Neural cell (in vitro differentiated cells): ENCODE measurements around the gene TFRC. TPM values are rescaled to one million over a fixed set of nuclear protein-coding genes. Genes with fewer than 3 reads are reported as not detected.

ENCODE experiments used
- H2AFZ ChIP-seq: fragments of 200-600, 300-800 bp; sonication (generic), shearing (Covaris generic); 2 replicates; pipeline ENCODE4 v1.6.0; 2014; ENCODE audit warnings: low read depth, mild to moderate bottlenecking, antibody characterized with exemption, low read length, moderate library complexity
- H3F3A ChIP-seq: fragments of 200-600 bp; shearing (Covaris generic); 2 replicates; pipeline ENCODE4 v1.6.1; 2016; ENCODE audit warnings: mild to moderate bottlenecking, moderate library complexity, mixed read lengths, antibody characterized with exemption, low read length; ENCODE audit not compliant: insufficient read depth, poor library complexity, severe bottlenecking
- H3K27ac ChIP-seq: fragments of 200-600, 300-800 bp; sonication (generic), shearing (Covaris generic); 2 replicates; pipeline ENCODE4 v1.5.1; 2014; ENCODE audit warnings: mild to moderate bottlenecking, low read length, moderate library complexity
- H3K27me3 ChIP-seq: fragments of 300-800, 200-600 bp; sonication (generic), shearing (Covaris generic); 2 replicates; pipeline ENCODE4 v1.6.0; 2014; ENCODE audit warnings: mild to moderate bottlenecking, low read depth, low read length, moderate library complexity; ENCODE audit not compliant: insufficient read depth
- H3K36me3 ChIP-seq: fragments of 300-800, 200-600 bp; sonication (generic), shearing (Covaris generic); 2 replicates; pipeline ENCODE4 v1.5.1; 2014; ENCODE audit warnings: mild to moderate bottlenecking, antibody characterized with exemption, low read length, moderate library complexity; ENCODE audit not compliant: insufficient read depth
- H3K4me2 ChIP-seq: fragments of 300-800, 200-600 bp; sonication (generic), shearing (Covaris generic); 2 replicates; pipeline ENCODE4 v1.6.0; 2014; ENCODE audit warnings: mild to moderate bottlenecking, low read length
- H3K4me3 ChIP-seq: fragments of 300-800, 200-600 bp; sonication (generic), shearing (Covaris generic); 2 replicates; pipeline ENCODE4 v1.5.1; 2014; ENCODE audit warnings: mild to moderate bottlenecking, low read length, moderate library complexity
- H3K79me2 ChIP-seq: fragments of 200-600 bp; shearing (Covaris generic); replicated peaks from 2 replicates; pipeline ENCODE4 v1.6.0; 2014; ENCODE audit warnings: mild to moderate bottlenecking, low read length, moderate library complexity; ENCODE audit not compliant: insufficient read depth
- H3K9ac ChIP-seq: fragments of 300-800, 200-600 bp; sonication (generic), shearing (Covaris generic); 2 replicates; pipeline ENCODE4 v1.6.1; 2016; ENCODE audit warnings: mild to moderate bottlenecking, low read length, mixed read lengths
- H3K9me2 ChIP-seq: fragments of 200-600 bp; shearing (Covaris generic); 2 replicates; pipeline ENCODE4 v1.6.1; 2016; ENCODE audit warnings: mild to moderate bottlenecking, low read length, mixed read lengths; ENCODE audit not compliant: insufficient read depth
- H3K9me3 ChIP-seq: fragments of 200-600, 300-800 bp; sonication (generic), shearing (Covaris generic); 2 replicates; pipeline ENCODE4 v1.6.1; 2016; ENCODE audit warnings: mild to moderate bottlenecking, mixed run types, low read length, moderate library complexity, mixed read lengths
- H4K20me1 ChIP-seq: fragments of 200-600 bp; shearing (Covaris generic); 2 replicates; pipeline ENCODE4 v1.6.1; 2016; ENCODE audit warnings: mild to moderate bottlenecking, mixed run types; ENCODE audit not compliant: insufficient read depth
- EP300 ChIP-seq: fragments of 450-650 bp; conservative IDR thresholded peaks from 2 replicates; pipeline ENCODE4 v1.6.1; 2014; ENCODE audit warnings: antibody characterized with exemption, mild to moderate bottlenecking, moderate library complexity; ENCODE audit not compliant: poor library complexity, severe bottlenecking
- EZH2 ChIP-seq: fragments of 200-600, 300-800 bp; shearing (Covaris generic), sonication (generic); IDR thresholded peaks from 2 replicates; pipeline ENCODE4 v1.6.1; 2014; ENCODE audit warnings: antibody characterized with exemption, low read length, borderline replicate concordance, mild to moderate bottlenecking; ENCODE audit not compliant: insufficient read depth, poor library complexity, severe bottlenecking
- MXI1 ChIP-seq: fragments of 450-650 bp; conservative IDR thresholded peaks from 2 replicates; pipeline ENCODE4 v1.6.1; 2014; ENCODE audit warnings: antibody characterized with exemption, mild to moderate bottlenecking; ENCODE audit not compliant: poor library complexity, severe bottlenecking
- POLR2AphosphoS5 ChIP-seq: IDR thresholded peaks from 2 replicates; pipeline ENCODE4 v1.6.1; 2012
- RAD21 ChIP-seq: fragments of 450-650 bp; conservative IDR thresholded peaks from 2 replicates; pipeline ENCODE4 v1.6.1; 2014; ENCODE audit warnings: antibody characterized with exemption, mild to moderate bottlenecking, moderate library complexity
- SMC3 ChIP-seq: fragments of 450-650 bp; conservative IDR thresholded peaks from 2 replicates; pipeline ENCODE4 v1.6.1; 2014; ENCODE audit warnings: antibody characterized with exemption, mild to moderate bottlenecking, moderate library complexity; ENCODE audit not compliant: poor library complexity
- TAF1 ChIP-seq: IDR thresholded peaks from 2 replicates; pipeline ENCODE4 v1.6.1; 2012; ENCODE audit warnings: low read depth
- polyA plus RNA-seq: library from polyadenylated mRNA; depleted of rRNA; stranded (reverse); fragments of >200 nt; gene quantifications from 2 replicates; pipeline ENCODE4 v1.2.3, GENCODE V29; 2014
- TF ChIP-seq, protein P1 (sequence below): fragments of 450-650 bp; IDR thresholded peaks from 2 replicates; pipeline ENCODE4 v1.5.1; 2014; ENCODE audit warnings: antibody characterized with exemption, mild to moderate bottlenecking, moderate library complexity; ENCODE audit not compliant: poor library complexity, severe bottlenecking
- TF ChIP-seq, protein P2 (sequence below): IDR thresholded peaks from 2 replicates; pipeline ENCODE4 v1.6.1; 2012; ENCODE audit warnings: borderline replicate concordance

Gene TFRC
- polyA plus RNA-seq, 1 donor from 2014 or later, result 82.7 TPM

DNA sequence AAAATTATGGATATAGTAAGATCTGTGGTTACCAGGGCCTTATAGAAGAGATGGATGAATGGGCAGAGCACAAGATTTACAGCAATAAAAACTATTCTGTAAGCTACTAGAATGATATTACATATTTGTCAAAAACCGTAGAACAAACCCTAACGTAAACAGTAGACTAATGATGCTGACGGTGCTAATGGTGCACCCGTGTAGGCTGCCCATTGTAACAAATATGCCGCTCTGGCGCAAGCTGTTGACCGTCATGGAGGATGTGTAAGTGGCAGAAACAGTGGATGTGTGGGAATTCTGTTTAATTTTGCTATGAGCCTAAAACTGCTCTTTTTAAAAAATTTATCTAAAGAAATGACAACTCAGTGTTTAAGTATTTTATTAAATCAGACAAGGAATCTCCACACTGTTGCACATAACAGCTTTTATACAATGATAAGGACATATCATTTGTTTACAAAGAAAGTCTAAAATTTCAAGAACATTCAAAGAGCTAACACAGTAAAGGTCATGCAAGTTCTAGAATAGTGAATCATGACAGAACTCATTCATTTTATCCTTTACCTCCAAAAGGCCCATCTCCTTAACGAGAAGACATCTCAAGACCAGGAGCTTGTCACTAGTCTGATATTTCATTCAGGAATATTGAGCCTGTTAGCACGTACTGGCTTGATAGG is 32.8 kb downstream of the TFRC start:
- Histone ChIP-seq H3K4me3 (no peak overlapping the region), H3K27me3 (no peaks in the 10 kb centered on the region), H3K36me3 (no peaks in the 10 kb centered on the region), H4K20me1 (no peaks in the 10 kb centered on the region), H3K79me2 (no peaks in the 10 kb centered on the region), H3K27ac (no peak overlapping the region), H2AFZ (no peak overlapping the region), H3K9ac (no peak overlapping the region), H3K4me2 (no peak overlapping the region), H3K9me3 (no peaks in the 10 kb centered on the region), H3F3A (no peaks in the 10 kb centered on the region), H3K9me2 (no peaks in the 10 kb centered on the region)
- TF ChIP-seq RAD21 (no peak), EP300 (no peak), TAF1 (no peak), EZH2 (no peak), MXI1 (no peak), SMC3 (no peak), POLR2AphosphoS5 (no peak)
- TF ChIP-seq, protein P1, sequence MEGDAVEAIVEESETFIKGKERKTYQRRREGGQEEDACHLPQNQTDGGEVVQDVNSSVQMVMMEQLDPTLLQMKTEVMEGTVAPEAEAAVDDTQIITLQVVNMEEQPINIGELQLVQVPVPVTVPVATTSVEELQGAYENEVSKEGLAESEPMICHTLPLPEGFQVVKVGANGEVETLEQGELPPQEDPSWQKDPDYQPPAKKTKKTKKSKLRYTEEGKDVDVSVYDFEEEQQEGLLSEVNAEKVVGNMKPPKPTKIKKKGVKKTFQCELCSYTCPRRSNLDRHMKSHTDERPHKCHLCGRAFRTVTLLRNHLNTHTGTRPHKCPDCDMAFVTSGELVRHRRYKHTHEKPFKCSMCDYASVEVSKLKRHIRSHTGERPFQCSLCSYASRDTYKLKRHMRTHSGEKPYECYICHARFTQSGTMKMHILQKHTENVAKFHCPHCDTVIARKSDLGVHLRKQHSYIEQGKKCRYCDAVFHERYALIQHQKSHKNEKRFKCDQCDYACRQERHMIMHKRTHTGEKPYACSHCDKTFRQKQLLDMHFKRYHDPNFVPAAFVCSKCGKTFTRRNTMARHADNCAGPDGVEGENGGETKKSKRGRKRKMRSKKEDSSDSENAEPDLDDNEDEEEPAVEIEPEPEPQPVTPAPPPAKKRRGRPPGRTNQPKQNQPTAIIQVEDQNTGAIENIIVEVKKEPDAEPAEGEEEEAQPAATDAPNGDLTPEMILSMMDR, result no peak
- TF ChIP-seq, protein P2, sequence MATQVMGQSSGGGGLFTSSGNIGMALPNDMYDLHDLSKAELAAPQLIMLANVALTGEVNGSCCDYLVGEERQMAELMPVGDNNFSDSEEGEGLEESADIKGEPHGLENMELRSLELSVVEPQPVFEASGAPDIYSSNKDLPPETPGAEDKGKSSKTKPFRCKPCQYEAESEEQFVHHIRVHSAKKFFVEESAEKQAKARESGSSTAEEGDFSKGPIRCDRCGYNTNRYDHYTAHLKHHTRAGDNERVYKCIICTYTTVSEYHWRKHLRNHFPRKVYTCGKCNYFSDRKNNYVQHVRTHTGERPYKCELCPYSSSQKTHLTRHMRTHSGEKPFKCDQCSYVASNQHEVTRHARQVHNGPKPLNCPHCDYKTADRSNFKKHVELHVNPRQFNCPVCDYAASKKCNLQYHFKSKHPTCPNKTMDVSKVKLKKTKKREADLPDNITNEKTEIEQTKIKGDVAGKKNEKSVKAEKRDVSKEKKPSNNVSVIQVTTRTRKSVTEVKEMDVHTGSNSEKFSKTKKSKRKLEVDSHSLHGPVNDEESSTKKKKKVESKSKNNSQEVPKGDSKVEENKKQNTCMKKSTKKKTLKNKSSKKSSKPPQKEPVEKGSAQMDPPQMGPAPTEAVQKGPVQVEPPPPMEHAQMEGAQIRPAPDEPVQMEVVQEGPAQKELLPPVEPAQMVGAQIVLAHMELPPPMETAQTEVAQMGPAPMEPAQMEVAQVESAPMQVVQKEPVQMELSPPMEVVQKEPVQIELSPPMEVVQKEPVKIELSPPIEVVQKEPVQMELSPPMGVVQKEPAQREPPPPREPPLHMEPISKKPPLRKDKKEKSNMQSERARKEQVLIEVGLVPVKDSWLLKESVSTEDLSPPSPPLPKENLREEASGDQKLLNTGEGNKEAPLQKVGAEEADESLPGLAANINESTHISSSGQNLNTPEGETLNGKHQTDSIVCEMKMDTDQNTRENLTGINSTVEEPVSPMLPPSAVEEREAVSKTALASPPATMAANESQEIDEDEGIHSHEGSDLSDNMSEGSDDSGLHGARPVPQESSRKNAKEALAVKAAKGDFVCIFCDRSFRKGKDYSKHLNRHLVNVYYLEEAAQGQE, result no peak

DNA sequence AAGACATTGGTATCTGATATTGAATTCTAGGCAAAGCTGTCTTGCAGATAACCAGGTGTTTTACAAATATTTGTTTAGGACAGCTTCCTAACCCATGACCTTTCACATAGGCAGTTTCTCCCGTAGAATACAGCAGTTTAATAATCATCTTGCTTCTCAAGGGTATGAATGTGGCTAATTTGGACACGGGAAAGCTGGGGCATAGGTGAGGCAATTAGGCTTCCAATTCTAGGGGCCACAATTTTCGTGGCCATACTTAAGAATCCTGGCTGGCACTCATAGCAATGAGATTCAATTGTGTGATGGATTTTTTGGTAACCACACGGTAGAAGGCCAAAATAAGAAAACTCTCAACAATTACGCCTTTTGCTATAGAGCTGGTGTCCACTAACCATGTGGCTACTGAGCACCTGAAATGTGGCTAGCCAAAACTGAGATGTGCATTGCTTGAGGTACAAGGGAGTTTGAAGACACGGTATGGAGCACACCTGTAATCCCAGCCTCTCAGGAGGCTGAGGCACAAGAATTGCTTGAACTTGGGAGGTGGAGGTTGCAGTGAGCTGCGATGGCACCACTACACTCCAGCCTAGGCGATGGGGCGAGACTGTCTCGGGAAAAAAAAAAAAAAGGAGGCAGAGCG is 34.4 kb downstream of the TFRC start:
- Histone ChIP-seq H3F3A (no peaks in the 10 kb centered on the region), H3K9me2 (no peaks in the 10 kb centered on the region), H3K4me2 (no peak overlapping the region), H3K79me2 (no peaks in the 10 kb centered on the region), H3K4me3 (no peak overlapping the region), H3K27ac (no peak overlapping the region), H3K9ac (no peak overlapping the region), H4K20me1 (no peaks in the 10 kb centered on the region), H3K27me3 (no peaks in the 10 kb centered on the region), H2AFZ (no peak overlapping the region), H3K9me3 (no peaks in the 10 kb centered on the region), H3K36me3 (no peaks in the 10 kb centered on the region)
- no peak for TF ChIP-seq MXI1
- TF ChIP-seq EZH2, result no peak
- no peak for TF ChIP-seq RAD21
- TF ChIP-seq, protein P2, result no peak
- TF ChIP-seq, protein P1, result no peak
